Tibial artery (tissue), 4 donors: ENCODE data around the gene KRT76.

Experiments used
- DNase-seq, 2 donors: peaks; one replicate each; pipeline ENCODE4 v3.0.0-alpha.2; 2019
- H3K27ac ChIP-seq, 2 donors: fragments of 200-600 bp; sonication (generic) in 1 of 2; 1 replicate in 1 of 2; 2 replicates in 1 of 2; pipeline ENCODE4 v1.5.1; 2018 to 2019; ENCODE audit warnings: mild to moderate bottlenecking in 1 of 2
- H3K27me3 ChIP-seq, 2 donors: fragments of 200-600 bp; sonication (generic) in 1 of 2; one replicate each; pipeline versions ENCODE4 v1.5.1 to v1.6.0; 2016 to 2019
- H3K36me3 ChIP-seq, 3 donors: fragments of 200-600 bp; sonication (generic) in 2 of 3; one replicate each; pipeline ENCODE4 v1.5.1; 2016 to 2019; ENCODE audit warnings: mild to moderate bottlenecking in 2 of 3
- H3K4me1 ChIP-seq, 4 donors: fragments of 200-600 bp; sonication (generic) in 2 of 4; 1 replicate in 3 of 4; 2 replicates in 1 of 4; pipeline ENCODE4 v1.5.1; 2016 to 2019
- H3K4me3 ChIP-seq, 2 donors: fragments of 200-600 bp; sonication (generic) in 1 of 2; 1 replicate in 1 of 2; 2 replicates in 1 of 2; pipeline ENCODE4 v1.5.1; 2018 to 2019; ENCODE audit warnings: mild to moderate bottlenecking in 2 of 2
- H3K9me3 ChIP-seq, 3 donors: fragments of 200-600 bp; sonication (generic) in 1 of 3; one replicate each; pipeline ENCODE4 v1.5.1; 2016 to 2019
- intact Hi-C: fragments of 100-400 bp; cut with DNase I; formaldehyde crosslinking; loops from one replicate; pipeline ENCODE4 v1.15.0; 2023; ENCODE audit warnings: low total_unique reads
- TF ChIP-seq, protein P1 (sequence below), 2 experiments: fragments of 200-600 bp in 1 of 2; fragments of 450-650 bp in 1 of 2; IDR thresholded peaks; one replicate each; pipeline ENCODE4 v1.5.1; 2017 to 2019; ENCODE audit warnings: antibody characterized with exemption in 2 of 2, mild to moderate bottlenecking in 1 of 2, moderate library complexity in 1 of 2

The KRT76 gene

GRCh38 chr12:52742822-52743457 lies 34.2 kb downstream of the KRT76 start:
- Histone ChIP-seq H3K9me3 (no peaks in the 10 kb centered on the region), H3K36me3 (no peaks in the 10 kb centered on the region), H3K4me3 (no peak overlapping the region), H3K27ac (no peak overlapping the region), H3K27me3 (peaks cover 0 to 22% of the 10 kb centered on the region in 2 donors), H3K4me1 (no peaks in the 10 kb centered on the region)
- TF ChIP-seq, protein P1, sequence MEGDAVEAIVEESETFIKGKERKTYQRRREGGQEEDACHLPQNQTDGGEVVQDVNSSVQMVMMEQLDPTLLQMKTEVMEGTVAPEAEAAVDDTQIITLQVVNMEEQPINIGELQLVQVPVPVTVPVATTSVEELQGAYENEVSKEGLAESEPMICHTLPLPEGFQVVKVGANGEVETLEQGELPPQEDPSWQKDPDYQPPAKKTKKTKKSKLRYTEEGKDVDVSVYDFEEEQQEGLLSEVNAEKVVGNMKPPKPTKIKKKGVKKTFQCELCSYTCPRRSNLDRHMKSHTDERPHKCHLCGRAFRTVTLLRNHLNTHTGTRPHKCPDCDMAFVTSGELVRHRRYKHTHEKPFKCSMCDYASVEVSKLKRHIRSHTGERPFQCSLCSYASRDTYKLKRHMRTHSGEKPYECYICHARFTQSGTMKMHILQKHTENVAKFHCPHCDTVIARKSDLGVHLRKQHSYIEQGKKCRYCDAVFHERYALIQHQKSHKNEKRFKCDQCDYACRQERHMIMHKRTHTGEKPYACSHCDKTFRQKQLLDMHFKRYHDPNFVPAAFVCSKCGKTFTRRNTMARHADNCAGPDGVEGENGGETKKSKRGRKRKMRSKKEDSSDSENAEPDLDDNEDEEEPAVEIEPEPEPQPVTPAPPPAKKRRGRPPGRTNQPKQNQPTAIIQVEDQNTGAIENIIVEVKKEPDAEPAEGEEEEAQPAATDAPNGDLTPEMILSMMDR (IDR thresholded peaks at IDR 0.05): no peak
- no peak for DNase-seq
- intact Hi-C loops: no loop called here

GRCh38 chr12:52742196-52742580 lies 35.0 kb downstream of the KRT76 start:
- Histone ChIP-seq H3K9me3 (no peaks in the 10 kb centered on the region), H3K4me1 (no peaks in the 10 kb centered on the region), H3K4me3 (no peak overlapping the region), H3K27me3 (peaks cover 0 to 21% of the 10 kb centered on the region in 2 donors), H3K27ac (no peak overlapping the region), H3K36me3 (no peaks in the 10 kb centered on the region)
- no peak for DNase-seq
- intact Hi-C loops: no loop called here
- TF ChIP-seq, protein P1 (IDR thresholded peaks at IDR 0.05): no peak

DNA sequence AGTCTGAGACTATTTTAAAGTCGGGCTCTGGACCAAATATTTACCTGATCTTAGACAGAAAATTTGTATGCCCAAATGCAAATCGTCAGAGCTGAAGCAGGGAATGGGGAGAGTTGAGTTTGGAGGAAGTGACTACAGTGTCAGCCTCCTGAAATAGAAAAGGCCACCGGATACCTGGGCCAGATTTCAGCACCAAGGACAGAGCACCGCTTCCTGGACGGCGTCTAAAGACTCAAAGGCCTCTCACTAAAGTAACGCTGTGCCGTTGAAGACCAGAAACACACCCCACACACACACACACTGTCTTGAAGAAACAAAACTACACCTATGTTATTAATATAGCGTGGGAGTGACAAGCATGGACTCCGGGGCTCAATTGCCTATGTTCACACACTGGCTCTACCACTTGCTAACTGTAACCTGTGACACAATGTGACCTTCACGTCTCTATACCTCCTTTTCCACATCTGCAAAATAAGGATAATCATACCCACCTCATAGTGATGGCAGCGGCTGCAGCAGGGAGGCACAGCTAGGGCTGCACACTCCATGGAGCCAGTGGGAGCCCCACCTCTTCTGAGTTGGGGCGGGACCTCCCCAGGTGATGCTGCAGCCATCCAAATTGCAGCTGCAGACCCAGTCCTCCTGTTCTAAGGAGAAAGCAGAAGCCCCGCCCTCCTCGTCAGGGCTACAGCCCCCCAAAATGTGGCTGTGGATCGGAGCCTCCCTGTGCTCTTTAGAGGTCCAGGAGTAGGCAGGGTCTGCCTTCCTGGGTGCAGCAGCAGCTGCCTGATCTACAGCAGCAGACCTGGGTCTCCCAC lies 35.6 kb downstream of the KRT76 start:
- Histone ChIP-seq H3K36me3 (no peaks in the 10 kb centered on the region), H3K27me3 (peaks cover 0 to 18% of the 10 kb centered on the region in 2 donors), H3K4me3 (no peak overlapping the region), H3K4me1 (no peaks in the 10 kb centered on the region), H3K9me3 (no peaks in the 10 kb centered on the region), H3K27ac (no peak overlapping the region)
- intact Hi-C loops: no loop called here
- no peak for DNase-seq
- TF ChIP-seq, protein P1 (IDR thresholded peaks at IDR 0.05): no peak

- no peaks in the 10 kb centered on the region for H3K9me3 ChIP-seq
- H3K4me3 ChIP-seq: no peak overlapping the region
- intact Hi-C loops: no loop called here
- TF ChIP-seq, protein P1 (IDR thresholded peaks at IDR 0.05): no peak
- no peaks in the 10 kb centered on the region for H3K36me3 ChIP-seq
- no peak overlapping the region for H3K27ac ChIP-seq
- H3K27me3 ChIP-seq: peaks cover 0 to 26% of the 10 kb centered on the region in 2 donors
- H3K4me1 ChIP-seq: no peaks in the 10 kb centered on the region
- DNase-seq: no peak
These were observed 36.6 kb downstream of the KRT76 start for GRCh38 chr12:52740584-52740983.

- Histone ChIP-seq H3K4me3 (no peak overlapping the region), H3K36me3 (no peaks in the 10 kb centered on the region), H3K9me3 (no peaks in the 10 kb centered on the region), H3K27me3 (peaks cover 0 to 32% of the 10 kb centered on the region in 2 donors), H3K4me1 (no peaks in the 10 kb centered on the region), H3K27ac (no peak overlapping the region)
- intact Hi-C loops: no loop called here
- no peak for DNase-seq
- TF ChIP-seq, protein P1 (IDR thresholded peaks at IDR 0.05): no peak
These were observed 37.2 kb downstream of the KRT76 start for GRCh38 chr12:52739963-52740362.
